WERI-Rb-1 (cell line): ENCODE data around the gene PPFIA3.

Experiments used
- DNase-seq: peaks from one replicate; pipeline ENCODE4 v3.0.0-alpha.2; 2020
- H3K27ac ChIP-seq: fragments of 250-450 bp; sonication (Bioruptor Pico); 2 replicates; pipeline ENCODE4 v1.5.1; 2020; ENCODE audit warnings: mild to moderate bottlenecking, moderate library complexity
- H3K27me3 ChIP-seq: fragments of 250-450 bp; sonication (Bioruptor Pico); 2 replicates; pipeline ENCODE4 v1.5.1; 2021; ENCODE audit warnings: mild to moderate bottlenecking, low read depth, moderate library complexity; ENCODE audit not compliant: insufficient read depth, severe bottlenecking
- H3K36me3 ChIP-seq: fragments of 250-450 bp; sonication (Bioruptor Pico); 2 replicates; pipeline ENCODE4 v1.5.1; 2020; ENCODE audit warnings: mild to moderate bottlenecking, moderate library complexity
- H3K4me3 ChIP-seq: 2 replicates; pipeline ENCODE4 v1.5.1; 2011; ENCODE audit warnings: low read depth, mild to moderate bottlenecking, control low read depth, low read length
- H3K9me3 ChIP-seq: fragments of 250-450 bp; sonication (Bioruptor Pico); 2 replicates; pipeline ENCODE4 v1.5.1; 2021; ENCODE audit warnings: mild to moderate bottlenecking, moderate library complexity; ENCODE audit not compliant: severe bottlenecking
- TF ChIP-seq, protein P1 (sequence below): IDR thresholded peaks from 2 replicates; pipeline ENCODE4 v1.5.1; 2011; ENCODE audit warnings: low read depth, mild to moderate bottlenecking, control low read depth, inconsistent platforms, low read length

PPFIA3 gene

DNA sequence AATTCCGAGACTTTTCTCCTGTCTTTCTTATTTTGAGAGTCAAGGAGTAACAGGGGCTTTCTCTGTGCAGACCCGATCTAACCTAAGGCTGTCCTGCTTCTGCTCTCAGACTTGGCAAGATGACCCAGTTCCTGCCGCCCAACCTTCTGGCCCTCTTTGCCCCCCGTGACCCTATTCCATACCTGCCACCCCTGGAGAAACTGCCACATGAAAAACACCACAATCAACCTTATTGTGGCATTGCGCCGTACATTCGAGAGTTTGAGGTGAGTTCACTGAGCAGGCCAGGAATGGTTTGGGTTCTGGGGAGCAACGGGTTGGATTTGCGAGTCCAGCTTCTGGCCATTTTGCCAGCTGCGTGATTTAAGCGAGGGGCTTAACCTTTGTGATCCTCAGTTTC lies 33.0 kb upstream of the PPFIA3 start:
- Histone ChIP-seq H3K36me3 (peaks cover 56% of the 10 kb centered on the region), H3K9me3 (peaks cover 3% of the 10 kb centered on the region), H3K27ac (peak overlapping the region; percentile 96), H3K27me3 (no peaks in the 10 kb centered on the region), H3K4me3 (peak overlapping the region; percentile 99)
- DNase-seq, result no peak
- TF ChIP-seq, protein P1, sequence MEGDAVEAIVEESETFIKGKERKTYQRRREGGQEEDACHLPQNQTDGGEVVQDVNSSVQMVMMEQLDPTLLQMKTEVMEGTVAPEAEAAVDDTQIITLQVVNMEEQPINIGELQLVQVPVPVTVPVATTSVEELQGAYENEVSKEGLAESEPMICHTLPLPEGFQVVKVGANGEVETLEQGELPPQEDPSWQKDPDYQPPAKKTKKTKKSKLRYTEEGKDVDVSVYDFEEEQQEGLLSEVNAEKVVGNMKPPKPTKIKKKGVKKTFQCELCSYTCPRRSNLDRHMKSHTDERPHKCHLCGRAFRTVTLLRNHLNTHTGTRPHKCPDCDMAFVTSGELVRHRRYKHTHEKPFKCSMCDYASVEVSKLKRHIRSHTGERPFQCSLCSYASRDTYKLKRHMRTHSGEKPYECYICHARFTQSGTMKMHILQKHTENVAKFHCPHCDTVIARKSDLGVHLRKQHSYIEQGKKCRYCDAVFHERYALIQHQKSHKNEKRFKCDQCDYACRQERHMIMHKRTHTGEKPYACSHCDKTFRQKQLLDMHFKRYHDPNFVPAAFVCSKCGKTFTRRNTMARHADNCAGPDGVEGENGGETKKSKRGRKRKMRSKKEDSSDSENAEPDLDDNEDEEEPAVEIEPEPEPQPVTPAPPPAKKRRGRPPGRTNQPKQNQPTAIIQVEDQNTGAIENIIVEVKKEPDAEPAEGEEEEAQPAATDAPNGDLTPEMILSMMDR, result no peak

DNA sequence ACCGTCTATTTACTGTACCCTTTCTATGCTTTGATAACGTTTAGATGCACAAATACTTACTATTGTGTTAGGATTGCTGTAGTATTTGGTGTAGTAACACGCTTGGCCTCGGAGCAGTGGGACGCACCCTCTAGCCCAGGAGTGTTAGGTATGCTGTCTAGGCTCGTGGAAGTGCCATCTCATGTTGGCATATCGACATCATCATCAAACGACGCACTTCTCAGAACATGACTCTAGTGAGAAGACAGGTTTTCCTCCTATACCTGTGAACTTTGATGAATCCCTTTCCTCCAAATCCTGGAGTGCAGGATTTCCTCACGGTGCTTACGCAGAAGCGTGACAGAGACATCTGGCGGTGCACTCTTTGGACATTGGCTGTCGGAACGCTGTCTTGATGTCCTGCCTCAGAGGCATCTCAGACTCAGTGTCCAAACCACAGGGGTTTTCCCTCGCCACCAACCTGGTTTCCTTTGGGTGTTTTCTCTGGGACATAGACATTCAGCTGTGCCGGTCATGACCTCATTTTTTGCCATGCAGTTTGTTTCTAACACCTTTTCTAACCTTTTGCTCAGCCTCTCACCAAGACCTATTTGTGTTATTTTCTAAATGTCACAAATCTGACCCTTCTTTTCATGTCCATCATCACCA lies 27.8 kb upstream of the PPFIA3 start:
- H3K36me3 ChIP-seq, result peaks cover 93% of the 10 kb centered on the region

DNA sequence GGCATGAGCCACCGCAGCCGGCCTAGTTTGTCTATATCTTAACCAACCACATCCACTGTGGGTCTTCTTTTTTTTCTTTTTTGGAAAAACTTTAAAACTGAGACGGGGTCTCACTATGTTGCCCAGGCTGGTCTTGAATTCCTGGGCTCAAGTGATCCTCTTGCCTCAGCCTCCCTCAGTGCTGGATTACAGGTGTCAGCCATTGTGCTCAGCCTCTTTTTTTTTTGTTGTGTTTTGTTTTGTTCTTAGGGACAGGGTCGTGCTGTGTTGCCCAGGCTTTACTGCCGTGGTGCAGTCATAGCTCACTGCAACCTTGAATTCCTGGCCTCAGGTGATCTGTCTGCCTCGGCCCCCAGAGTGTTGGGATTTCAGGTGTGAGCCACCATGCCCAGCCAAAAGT lies 26.7 kb upstream of the PPFIA3 start:
- H3K27ac ChIP-seq, result no peak overlapping the region
- TF ChIP-seq, protein P1, result no peak
- no peak overlapping the region for H3K4me3 ChIP-seq
- no peak for DNase-seq
- no peaks in the 10 kb centered on the region for H3K9me3 ChIP-seq
- peaks cover 90% of the 10 kb centered on the region for H3K36me3 ChIP-seq
- no peaks in the 10 kb centered on the region for H3K27me3 ChIP-seq

More for the DNA sequence above, 27.8 kb upstream of the PPFIA3 start:
- H3K27me3 ChIP-seq, result no peaks in the 10 kb centered on the region
- no peak for DNase-seq
- no peak overlapping the region for H3K27ac ChIP-seq
- H3K9me3 ChIP-seq, result no peaks in the 10 kb centered on the region
- TF ChIP-seq, protein P1, result no peak
- no peak overlapping the region for H3K4me3 ChIP-seq

DNA sequence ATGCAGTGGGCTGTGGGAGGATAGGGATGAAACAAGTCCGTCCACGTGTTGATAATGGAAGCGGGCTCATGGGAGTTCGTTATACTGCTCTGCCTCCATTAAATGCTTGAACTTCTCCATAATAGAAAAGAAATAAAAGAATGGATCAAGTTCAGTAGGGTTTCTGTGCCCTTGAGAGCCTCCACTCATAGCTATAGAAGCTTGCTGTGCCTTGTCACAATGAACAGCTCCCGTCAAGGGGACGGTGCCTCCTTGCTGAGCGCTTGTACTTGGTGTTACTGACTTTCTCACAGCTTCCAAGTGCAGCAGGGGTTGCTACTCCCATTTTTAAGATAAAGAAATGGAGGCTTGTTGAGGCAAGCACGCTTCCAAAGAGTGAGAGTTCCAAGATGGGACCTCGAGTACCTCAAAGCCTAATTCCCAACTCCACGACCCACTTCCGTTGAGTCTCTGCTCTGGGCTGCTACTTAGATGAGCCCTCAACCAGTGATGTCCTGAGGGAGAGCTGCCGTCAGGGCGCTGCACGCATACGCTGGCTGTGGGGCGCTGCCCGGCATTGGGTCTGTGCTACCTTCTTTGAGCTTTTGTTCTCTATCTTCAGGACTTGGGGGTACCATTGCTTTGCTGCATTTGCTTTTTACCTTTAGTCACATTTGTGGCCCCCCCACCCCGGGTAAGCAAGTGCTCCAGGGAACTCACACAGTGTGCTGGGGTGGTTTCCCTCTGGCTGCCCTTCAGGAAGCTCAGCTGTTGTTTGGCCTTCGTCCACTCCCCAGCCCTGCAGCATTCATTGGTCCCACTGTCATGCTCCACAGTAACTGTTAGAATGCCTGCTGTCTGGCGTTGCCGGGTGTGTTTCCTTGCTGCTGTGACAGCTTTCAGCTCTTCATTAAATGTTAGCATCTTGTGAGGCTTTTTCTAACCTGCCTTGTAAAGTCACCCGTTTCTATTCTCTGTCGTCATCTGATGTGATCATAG lies 24.6 kb upstream of the PPFIA3 start:
- TF ChIP-seq, protein P1, result no peak
- Histone ChIP-seq H3K4me3 (no peak overlapping the region), H3K27me3 (no peaks in the 10 kb centered on the region), H3K9me3 (no peaks in the 10 kb centered on the region), H3K36me3 (peaks cover 94% of the 10 kb centered on the region), H3K27ac (no peak overlapping the region)
- DNase-seq, result no peak

DNA sequence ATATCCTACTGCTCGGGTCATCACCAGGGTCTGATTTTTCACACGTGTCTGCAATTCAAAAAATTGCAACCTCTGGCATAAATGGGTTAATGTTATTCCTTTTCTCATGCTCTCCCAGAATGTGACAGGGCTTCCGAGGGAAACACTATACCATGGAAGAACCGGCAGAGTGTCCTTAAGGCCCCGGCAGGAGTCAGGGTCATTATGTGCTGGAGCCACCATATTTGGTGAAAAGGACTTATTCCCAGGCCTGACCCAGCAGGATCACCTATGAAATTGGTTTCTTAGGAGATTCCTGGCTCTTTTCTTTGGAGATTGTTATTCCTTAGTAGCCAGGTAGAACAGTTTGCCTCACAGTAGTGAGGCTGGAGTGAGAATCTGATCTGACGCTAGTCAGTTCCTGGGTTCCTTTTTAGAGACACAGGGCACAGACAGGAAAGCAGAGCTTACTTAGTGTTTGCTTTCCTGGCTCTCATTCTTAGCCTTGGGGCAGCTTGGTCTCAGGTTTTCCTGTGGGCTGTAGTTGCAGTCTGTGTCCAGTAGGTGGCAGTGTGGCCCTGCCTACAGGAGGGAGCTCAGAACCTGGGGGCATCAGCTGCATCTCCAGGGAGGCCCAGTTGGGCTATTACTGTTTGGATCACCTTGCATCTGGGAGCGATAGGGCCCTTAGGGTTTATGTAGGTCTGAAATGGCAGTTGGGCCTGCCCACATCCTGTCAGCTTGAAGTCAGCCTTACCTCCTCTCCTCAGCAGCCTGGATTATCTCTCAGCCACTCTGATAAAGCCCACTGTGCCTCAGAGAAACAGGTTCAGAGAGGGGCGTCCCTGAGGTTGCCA lies 21.7 kb upstream of the PPFIA3 start:
- Histone ChIP-seq H3K4me3 (no peak overlapping the region), H3K27ac (peak overlapping the region; percentile 9), H3K9me3 (no peaks in the 10 kb centered on the region), H3K27me3 (no peaks in the 10 kb centered on the region), H3K36me3 (peaks cover 87% of the 10 kb centered on the region)
- TF ChIP-seq, protein P1, result peak; percentile 94
- DNase-seq, result peak; percentile 76
